GM23338 (cell line): ENCODE data around the gene AQP1.
A peak's percentile ranks its signal among the peaks of the same experiment; 100 is the strongest.

Experiments
- CREB1 ChIP-seq: fragments of 250-450 bp; sonication (Bioruptor Pico); IDR thresholded peaks from 2 replicates; pipeline ENCODE4 v1.5.0; 2020; ENCODE audit warnings: low read depth, mild to moderate bottlenecking, moderate library complexity
- CTCF ChIP-seq, 2 experiments: fragments of 200-600 bp in 1 of 2; sonication (generic) in 1 of 2; conservative IDR thresholded peaks; 2 replicates each; pipeline versions ENCODE4 v1.5.1 to v1.6.1; 2016 to 2017; ENCODE audit warnings: antibody characterized with exemption in 2 of 2, low read depth in 2 of 2, mild to moderate bottlenecking in 2 of 2, moderate library complexity in 1 of 2
- EZH2 ChIP-seq: fragments of 200-600 bp; sonication (generic); IDR thresholded peaks from one replicate; pipeline ENCODE4 v1.8.0; 2017; ENCODE audit warnings: antibody characterized with exemption, mild to moderate bottlenecking, low read depth; ENCODE audit not compliant: unreplicated experiment
- JUNB ChIP-seq: IDR thresholded peaks from one replicate; pipeline ENCODE4 v1.6.1; 2016; ENCODE audit warnings: antibody characterized with exemption; ENCODE audit not compliant: unreplicated experiment
- POLR2AphosphoS5 ChIP-seq: IDR thresholded peaks from 2 replicates; pipeline ENCODE4 v1.6.1; 2016; ENCODE audit warnings: antibody characterized with exemption, low read depth
- STAT1 ChIP-seq: IDR thresholded peaks from one replicate; pipeline ENCODE4 v1.6.1; 2016; ENCODE audit warnings: antibody characterized with exemption; ENCODE audit not compliant: unreplicated experiment
- ZNF331 ChIP-seq: fragments of 250-450 bp; sonication (Bioruptor Pico); IDR thresholded peaks from 2 replicates; pipeline ENCODE4 v1.5.0; 2020; ENCODE audit warnings: low read depth, mild to moderate bottlenecking, moderate library complexity

DNA sequence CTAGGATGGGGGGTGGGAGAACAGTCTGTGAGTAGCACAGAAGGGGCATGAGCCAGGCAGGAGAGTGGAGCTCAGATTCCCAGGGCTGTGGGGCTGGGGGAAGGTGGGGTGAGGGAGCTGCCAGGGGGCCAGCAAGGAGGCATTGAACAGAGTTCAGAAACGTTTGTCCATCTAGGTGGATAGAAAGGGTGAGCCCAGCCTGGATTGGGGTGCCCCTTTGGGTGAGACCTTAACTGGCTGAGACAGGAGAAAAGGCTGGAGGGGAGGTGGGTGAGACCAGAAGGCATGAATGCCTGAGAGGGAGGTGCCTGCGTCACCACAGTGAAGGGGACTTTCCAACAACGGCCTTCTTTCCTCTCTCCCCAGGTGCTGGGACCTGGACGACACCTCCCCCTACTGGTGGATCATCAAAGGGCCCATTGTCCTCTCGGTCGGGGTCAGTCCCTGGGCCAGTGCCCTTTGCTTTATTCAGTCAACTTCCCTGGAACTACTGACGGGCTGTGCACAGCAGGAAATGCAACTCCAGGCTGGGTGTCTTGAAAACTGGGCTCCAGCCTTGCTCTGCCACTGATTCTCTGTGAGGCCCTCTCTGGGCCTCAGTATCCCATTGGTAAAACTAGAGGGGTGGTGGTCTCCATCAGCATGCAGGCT, 63.1 kb downstream of the AQP1 start:
- TF ChIP-seq EZH2 = no peak
- no peak for TF ChIP-seq STAT1
- peak; percentile 83 to 93 for TF ChIP-seq CTCF (conservative IDR thresholded peaks at IDR 0.05; ENCODE audit: low read depth in 2 of 2)
- no peak for TF ChIP-seq JUNB
- TF ChIP-seq POLR2AphosphoS5 = no peak
- no peak for TF ChIP-seq ZNF331 (CRISPR knock-in tag)
- TF ChIP-seq CREB1 (CRISPR knock-in tag) = peak; percentile 7; the same call in 1 of the 2 replicates
